HG03175 (cell line): ENCODE measurements around the gene TTC19.
A peak's percentile ranks its signal among the peaks of the same experiment; 100 is the strongest.

Experiments
- ATAC-seq: cut with Tn5 transposase; IDR thresholded peaks from one replicate; pipeline ENCODE4 v1.9.1; 2021; ENCODE audit warnings: mild to moderate bottlenecking, moderate library complexity; ENCODE audit not compliant: unreplicated experiment

Gene TTC19

GRCh38 chr17:15999141-15999973, at the start of gene TTC19, which contains the start of gene ZSWIM7:
Gene TTC19 (plus strand): TSS chr17:15999824. CDS start chr17:15999849, 25 bp downstream.
Gene ZSWIM7 (minus strand): TSS chr17:15999704. CDS start chr17:15999594, 110 bp downstream.
- ATAC-seq: peak; percentile 91

GRCh38 chr17:15951368-15952047, 48.1 kb upstream of the TTC19 start:
- ATAC-seq: no peak

GRCh38 chr17:15952048-15952532, 47.5 kb upstream of the TTC19 start:
- ATAC-seq: no peak

- ATAC-seq: no peak
Measured at GRCh38 chr17:15952916-15953790, 46.5 kb upstream of the TTC19 start.

GRCh38 chr17:15954222-15954621, 45.4 kb upstream of the TTC19 start:
- no peak for ATAC-seq

GRCh38 chr17:15955793-15956541, 43.7 kb upstream of the TTC19 start:
- ATAC-seq: no peak

GRCh38 chr17:15957206-15957605, 42.4 kb upstream of the TTC19 start:
- no peak for ATAC-seq

- ATAC-seq: no peak
Measured at GRCh38 chr17:15957608-15958307, 41.9 kb upstream of the TTC19 start.

GRCh38 chr17:15958484-15958854, 41.2 kb upstream of the TTC19 start:
- ATAC-seq: no peak

- no peak for ATAC-seq
Measured at GRCh38 chr17:15963670-15964110, 35.9 kb upstream of the TTC19 start.

GRCh38 chr17:15965528-15965927, 34.1 kb upstream of the TTC19 start:
- ATAC-seq: no peak

GRCh38 chr17:15966183-15966878, 33.3 kb upstream of the TTC19 start:
- no peak for ATAC-seq

- ATAC-seq: no peak
Measured at GRCh38 chr17:15966879-15967248, 32.8 kb upstream of the TTC19 start.

- no peak for ATAC-seq
Measured at GRCh38 chr17:15967706-15968399, 31.8 kb upstream of the TTC19 start.

GRCh38 chr17:15969463-15969862, 30.2 kb upstream of the TTC19 start:
- no peak for ATAC-seq

- ATAC-seq: no peak
Measured at GRCh38 chr17:15970500-15970899, 29.1 kb upstream of the TTC19 start.

- no peak for ATAC-seq
Measured at GRCh38 chr17:15971098-15971678, 28.4 kb upstream of the TTC19 start.

GRCh38 chr17:15971882-15972281, 27.7 kb upstream of the TTC19 start:
- no peak for ATAC-seq
